ENCODE results near the gene LAMTOR2. TPM values are rescaled to one million over a fixed set of nuclear protein-coding genes. Genes with fewer than 3 reads are reported as not detected.

The LAMTOR2 gene
- total RNA-seq, 1 donor from 2014 or later: 73.9 TPM

GRCh38 chr1:156090138-156090839 lies 35.7 kb downstream of the LAMTOR2 start:
- no peak for DNase-seq (ENCODE audit: extremely low spot score in 2 of 2)
- no peak overlapping the region for H3K4me3 ChIP-seq
- no peaks in the 10 kb centered on the region for H3K27me3 ChIP-seq
- H3K27ac ChIP-seq: no peak overlapping the region
- no peaks in the 10 kb centered on the region for H3K36me3 ChIP-seq
- H3K9me3 ChIP-seq: no peaks in the 10 kb centered on the region
- intact Hi-C loops (cut with DNase I): no loop called here
- TF ChIP-seq POLR2A (IDR thresholded peaks at IDR 0.05) (no peak), POLR2AphosphoS5 (IDR thresholded peaks at IDR 0.05; ENCODE audit: insufficient read depth in 1 of 2, low read depth in 1 of 2) (no peak), CTCF (IDR thresholded peaks at IDR 0.05) (no peak)
- peaks cover 10% of the 10 kb centered on the region for H3K4me1 ChIP-seq

DNA sequence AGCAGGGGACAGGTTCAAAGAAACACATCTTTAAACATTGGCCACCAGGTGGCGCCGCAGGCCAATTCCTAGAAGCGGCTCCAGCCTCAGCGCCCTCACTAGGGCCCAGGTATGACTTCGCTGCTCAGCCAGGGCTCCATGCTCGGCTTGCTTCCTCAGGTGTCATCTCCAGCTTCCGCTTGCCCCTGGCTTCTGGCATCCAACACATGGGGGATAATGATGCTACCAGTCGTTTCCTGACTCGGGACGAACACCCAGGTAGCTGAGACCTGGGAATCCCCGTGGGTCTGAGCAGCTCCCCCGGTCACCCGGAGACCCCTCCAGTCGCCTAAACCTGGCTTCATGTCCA lies 36.2 kb downstream of the LAMTOR2 start:
- DNase-seq (ENCODE audit: extremely low spot score in 2 of 2): no peak
- no peak overlapping the region for H3K27ac ChIP-seq
- no peak overlapping the region for H3K4me3 ChIP-seq
- H3K4me1 ChIP-seq: peaks cover 14% of the 10 kb centered on the region
- H3K36me3 ChIP-seq: no peaks in the 10 kb centered on the region
- H3K27me3 ChIP-seq: no peaks in the 10 kb centered on the region
- TF ChIP-seq POLR2A (IDR thresholded peaks at IDR 0.05) (no peak), POLR2AphosphoS5 (IDR thresholded peaks at IDR 0.05; ENCODE audit: insufficient read depth in 1 of 2, low read depth in 1 of 2) (peak in 1 of 2 donors; percentile 22), CTCF (IDR thresholded peaks at IDR 0.05) (peak; percentile 80 to 93 (median 84))
- intact Hi-C loops (cut with DNase I): no loop called here
- H3K9me3 ChIP-seq: no peaks in the 10 kb centered on the region

- H3K27me3 ChIP-seq: no peaks in the 10 kb centered on the region
- DNase-seq (ENCODE audit: extremely low spot score in 2 of 2): no peak
- no peak overlapping the region for H3K27ac ChIP-seq
- no peaks in the 10 kb centered on the region for H3K36me3 ChIP-seq
- peaks cover 22% of the 10 kb centered on the region for H3K4me1 ChIP-seq
- no peak for TF ChIP-seq POLR2A (IDR thresholded peaks at IDR 0.05)
- no peak for TF ChIP-seq CTCF (IDR thresholded peaks at IDR 0.05)
- TF ChIP-seq POLR2AphosphoS5 (IDR thresholded peaks at IDR 0.05; ENCODE audit: insufficient read depth in 1 of 2, low read depth in 1 of 2): no peak
- intact Hi-C loops (cut with DNase I): loop anchor here (2.0 kb wide), 1 partner anchor 133 kb away; no protein-coding TSS in a partner anchor
- no peak overlapping the region for H3K4me3 ChIP-seq
- no peaks in the 10 kb centered on the region for H3K9me3 ChIP-seq
Measured at GRCh38 chr1:156091610-156092009, 37.0 kb downstream of the LAMTOR2 start.

DNA sequence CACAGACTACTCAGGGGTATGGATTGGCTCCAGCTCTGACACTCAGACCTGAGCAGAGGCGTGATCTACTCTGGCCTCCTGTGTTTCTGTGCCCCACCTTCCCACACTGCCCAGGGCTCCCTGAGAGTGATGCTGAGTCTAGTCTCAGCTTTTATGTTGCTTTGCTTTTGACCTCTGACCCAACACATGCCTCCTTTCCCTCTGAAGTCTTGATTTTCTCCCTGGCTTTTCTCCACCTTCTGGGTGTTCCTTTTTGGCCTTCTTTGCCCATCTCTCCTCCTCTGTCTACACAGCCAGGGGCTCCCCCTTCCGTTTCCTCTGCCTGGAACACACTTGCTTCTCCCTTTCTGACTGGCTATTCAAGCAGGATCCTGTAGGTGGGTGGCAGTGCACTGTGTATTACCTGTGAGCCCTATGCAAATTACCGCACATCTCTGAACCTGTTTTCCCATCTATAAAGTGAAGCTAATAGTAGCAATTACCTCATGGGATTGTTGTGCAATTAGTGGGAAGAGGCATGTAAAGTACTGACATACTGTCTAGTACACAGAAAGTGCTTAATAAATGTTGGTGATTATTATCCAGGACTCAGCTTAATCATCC lies 41.4 kb downstream of the LAMTOR2 start:
- TF ChIP-seq POLR2A (IDR thresholded peaks at IDR 0.05): no peak
- no peak for TF ChIP-seq CTCF (IDR thresholded peaks at IDR 0.05)
- no peak for TF ChIP-seq POLR2AphosphoS5 (IDR thresholded peaks at IDR 0.05; ENCODE audit: insufficient read depth in 1 of 2, low read depth in 1 of 2)
- no peak for DNase-seq (ENCODE audit: extremely low spot score in 2 of 2)
- peaks cover 37% of the 10 kb centered on the region for H3K4me1 ChIP-seq
- peak overlapping the region; percentile 96 for H3K27ac ChIP-seq
- no peaks in the 10 kb centered on the region for H3K27me3 ChIP-seq
- no peak overlapping the region for H3K4me3 ChIP-seq
- no peaks in the 10 kb centered on the region for H3K36me3 ChIP-seq
- intact Hi-C loops (cut with DNase I): loop anchor here (2.0 kb wide), 1 partner anchor 35 kb away; no protein-coding TSS in a partner anchor
- no peaks in the 10 kb centered on the region for H3K9me3 ChIP-seq
